ENCODE results near the gene PLEKHA8. TPM values are rescaled to one million over a fixed set of nuclear protein-coding genes. Genes with fewer than 3 reads are reported as not detected.

The PLEKHA8 gene
- total RNA-seq, 1 donor from 2014 or later, result 43.8 TPM

DNA sequence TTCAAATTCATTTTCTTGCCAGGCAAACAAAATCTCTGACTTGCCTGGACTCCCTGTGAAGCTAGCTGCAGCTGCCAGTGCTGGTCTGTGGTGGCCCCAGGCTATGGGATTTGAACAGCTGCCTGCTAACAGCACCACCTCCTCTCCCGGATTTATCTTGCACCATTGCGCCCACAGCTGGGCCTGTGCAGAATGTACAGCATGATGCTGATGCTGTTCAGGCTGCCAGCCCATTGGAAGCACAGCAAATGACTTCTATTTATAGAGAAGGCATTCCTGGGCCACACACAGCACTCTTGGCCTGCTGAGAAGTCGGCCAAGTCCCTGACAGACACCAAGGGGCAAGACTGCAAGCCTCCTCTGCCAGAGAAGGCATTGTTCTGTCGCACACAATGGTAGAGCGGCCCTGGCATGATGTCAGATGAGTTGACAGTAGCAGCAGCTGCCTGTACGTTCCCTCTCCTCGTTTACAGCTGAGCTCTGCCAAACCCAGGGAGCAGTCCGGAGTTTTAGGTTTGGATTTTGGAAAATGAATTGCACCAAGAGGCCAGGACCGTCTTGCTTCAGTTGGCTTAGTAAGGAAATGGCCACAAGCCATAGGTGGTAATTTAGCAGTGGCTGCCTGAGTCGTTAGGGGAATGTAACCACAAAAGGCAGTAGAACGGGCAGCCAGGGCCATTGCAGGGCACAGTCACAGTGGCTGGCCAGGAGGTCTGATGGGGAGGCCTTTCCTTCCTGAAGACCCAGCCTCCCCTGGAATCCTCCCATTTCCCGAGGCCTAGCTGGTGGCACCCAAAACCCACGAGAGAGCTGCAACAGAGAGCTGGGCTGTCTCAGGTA, 145.1 kb downstream of the PLEKHA8 start:
- TF ChIP-seq, protein P1, sequence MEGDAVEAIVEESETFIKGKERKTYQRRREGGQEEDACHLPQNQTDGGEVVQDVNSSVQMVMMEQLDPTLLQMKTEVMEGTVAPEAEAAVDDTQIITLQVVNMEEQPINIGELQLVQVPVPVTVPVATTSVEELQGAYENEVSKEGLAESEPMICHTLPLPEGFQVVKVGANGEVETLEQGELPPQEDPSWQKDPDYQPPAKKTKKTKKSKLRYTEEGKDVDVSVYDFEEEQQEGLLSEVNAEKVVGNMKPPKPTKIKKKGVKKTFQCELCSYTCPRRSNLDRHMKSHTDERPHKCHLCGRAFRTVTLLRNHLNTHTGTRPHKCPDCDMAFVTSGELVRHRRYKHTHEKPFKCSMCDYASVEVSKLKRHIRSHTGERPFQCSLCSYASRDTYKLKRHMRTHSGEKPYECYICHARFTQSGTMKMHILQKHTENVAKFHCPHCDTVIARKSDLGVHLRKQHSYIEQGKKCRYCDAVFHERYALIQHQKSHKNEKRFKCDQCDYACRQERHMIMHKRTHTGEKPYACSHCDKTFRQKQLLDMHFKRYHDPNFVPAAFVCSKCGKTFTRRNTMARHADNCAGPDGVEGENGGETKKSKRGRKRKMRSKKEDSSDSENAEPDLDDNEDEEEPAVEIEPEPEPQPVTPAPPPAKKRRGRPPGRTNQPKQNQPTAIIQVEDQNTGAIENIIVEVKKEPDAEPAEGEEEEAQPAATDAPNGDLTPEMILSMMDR (IDR thresholded peaks at IDR 0.05; ENCODE audit: unreplicated experiment), result no peak
- Mint-ChIP-seq H3K4me1 (ENCODE audit: unreplicated experiment) (peaks cover 9% of the 10 kb centered on the region), H3K36me3 (ENCODE audit: low read depth, unreplicated experiment) (peaks cover 4% of the 10 kb centered on the region), H3K27ac (ENCODE audit: unreplicated experiment) (no peak overlapping the region), H3K9me3 (ENCODE audit: unreplicated experiment) (no peaks in the 10 kb centered on the region), H3K4me3 (ENCODE audit: unreplicated experiment) (no peak overlapping the region), H3K27me3 (ENCODE audit: unreplicated experiment) (no peaks in the 10 kb centered on the region)
- DNase-seq (ENCODE audit: low spot score), result no peak

- no peak for DNase-seq (ENCODE audit: low spot score)
- no peaks in the 10 kb centered on the region for H3K27me3 Mint-ChIP-seq (ENCODE audit: unreplicated experiment)
- H3K9me3 Mint-ChIP-seq (ENCODE audit: unreplicated experiment), result no peaks in the 10 kb centered on the region
- no peaks in the 10 kb centered on the region for H3K4me1 Mint-ChIP-seq (ENCODE audit: unreplicated experiment)
- no peak overlapping the region for H3K27ac Mint-ChIP-seq (ENCODE audit: unreplicated experiment)
- H3K36me3 Mint-ChIP-seq (ENCODE audit: low read depth, unreplicated experiment), result no peaks in the 10 kb centered on the region
- H3K4me3 Mint-ChIP-seq (ENCODE audit: unreplicated experiment), result no peak overlapping the region
- TF ChIP-seq, protein P1 (IDR thresholded peaks at IDR 0.05; ENCODE audit: unreplicated experiment), result no peak
Observed at GRCh38 chr7:30175180-30175579, 147.0 kb downstream of the PLEKHA8 start.

DNA sequence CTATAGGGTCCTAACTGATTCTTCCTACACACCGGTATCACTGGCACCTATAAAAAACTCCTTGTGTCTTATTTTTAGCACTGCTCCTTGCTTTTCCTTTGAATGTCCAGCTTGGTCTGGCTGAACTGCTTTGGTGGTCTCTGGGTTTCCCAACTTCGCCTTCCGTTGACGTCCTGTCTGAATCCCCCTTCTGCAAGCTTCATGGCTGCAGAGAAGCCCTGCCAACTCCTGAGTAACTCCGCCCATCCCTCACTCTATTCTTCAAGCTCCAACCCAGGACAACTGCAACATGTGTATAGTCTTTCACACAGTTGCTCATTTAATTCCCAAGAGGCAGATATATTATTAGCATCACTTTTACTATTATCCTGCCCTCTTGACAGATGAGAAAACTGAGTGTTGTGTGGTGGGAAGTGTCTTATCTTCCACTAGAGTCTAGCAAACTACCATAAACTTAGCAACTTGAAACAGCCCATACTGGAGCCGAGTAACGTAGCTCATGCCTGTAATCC, 147.5 kb downstream of the PLEKHA8 start:
- H3K27me3 Mint-ChIP-seq (ENCODE audit: unreplicated experiment), result no peaks in the 10 kb centered on the region
- no peaks in the 10 kb centered on the region for H3K4me1 Mint-ChIP-seq (ENCODE audit: unreplicated experiment)
- H3K36me3 Mint-ChIP-seq (ENCODE audit: low read depth, unreplicated experiment), result no peaks in the 10 kb centered on the region
- TF ChIP-seq, protein P1 (IDR thresholded peaks at IDR 0.05; ENCODE audit: unreplicated experiment), result no peak
- DNase-seq (ENCODE audit: low spot score), result no peak
- H3K27ac Mint-ChIP-seq (ENCODE audit: unreplicated experiment), result no peak overlapping the region
- no peaks in the 10 kb centered on the region for H3K9me3 Mint-ChIP-seq (ENCODE audit: unreplicated experiment)
- H3K4me3 Mint-ChIP-seq (ENCODE audit: unreplicated experiment), result no peak overlapping the region

GRCh38 chr7:30176463-30177109, 148.4 kb downstream of the PLEKHA8 start:
- TF ChIP-seq, protein P1 (IDR thresholded peaks at IDR 0.05; ENCODE audit: unreplicated experiment), result no peak
- no peaks in the 10 kb centered on the region for H3K36me3 Mint-ChIP-seq (ENCODE audit: low read depth, unreplicated experiment)
- H3K27ac Mint-ChIP-seq (ENCODE audit: unreplicated experiment), result no peak overlapping the region
- H3K27me3 Mint-ChIP-seq (ENCODE audit: unreplicated experiment), result no peaks in the 10 kb centered on the region
- H3K4me3 Mint-ChIP-seq (ENCODE audit: unreplicated experiment), result no peak overlapping the region
- no peaks in the 10 kb centered on the region for H3K4me1 Mint-ChIP-seq (ENCODE audit: unreplicated experiment)
- no peaks in the 10 kb centered on the region for H3K9me3 Mint-ChIP-seq (ENCODE audit: unreplicated experiment)
- no peak for DNase-seq (ENCODE audit: low spot score)

DNA sequence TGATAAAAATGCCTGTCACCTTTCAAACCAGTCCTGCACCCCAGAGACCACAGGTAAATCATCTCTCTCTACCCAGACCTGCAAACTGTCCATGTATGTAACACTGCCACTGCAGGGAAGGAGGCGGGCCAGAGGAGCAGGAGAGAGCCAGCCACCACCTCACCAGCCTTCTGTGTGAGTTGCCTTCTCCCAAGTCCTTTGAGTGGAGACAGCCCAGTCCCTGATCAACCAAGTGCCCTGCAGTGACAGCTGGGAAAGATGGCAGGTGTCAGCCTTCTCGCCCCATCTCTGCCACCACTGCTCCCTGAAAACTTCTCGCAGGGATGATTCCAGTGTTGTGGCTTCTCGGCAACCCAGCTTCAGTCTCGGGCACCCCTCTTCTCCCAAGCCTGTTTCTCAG, 149.0 kb downstream of the PLEKHA8 start:
- H3K27ac Mint-ChIP-seq (ENCODE audit: unreplicated experiment), result no peak overlapping the region
- no peak for DNase-seq (ENCODE audit: low spot score)
- no peaks in the 10 kb centered on the region for H3K36me3 Mint-ChIP-seq (ENCODE audit: low read depth, unreplicated experiment)
- no peaks in the 10 kb centered on the region for H3K9me3 Mint-ChIP-seq (ENCODE audit: unreplicated experiment)
- H3K27me3 Mint-ChIP-seq (ENCODE audit: unreplicated experiment), result no peaks in the 10 kb centered on the region
- H3K4me3 Mint-ChIP-seq (ENCODE audit: unreplicated experiment), result no peak overlapping the region
- no peaks in the 10 kb centered on the region for H3K4me1 Mint-ChIP-seq (ENCODE audit: unreplicated experiment)
- TF ChIP-seq, protein P1 (IDR thresholded peaks at IDR 0.05; ENCODE audit: unreplicated experiment), result no peak
